K562 (cell line): ENCODE results near the gene FKRP. TPM values are rescaled to one million over a fixed set of nuclear protein-coding genes. Genes with fewer than 3 reads are reported as not detected.

Experiments
- JUND ChIP-seq, 2 experiments: IDR thresholded peaks; 2 replicates in 1 of 2; 3 replicates in 1 of 2; pipeline ENCODE4 v1.6.1; 2011; ENCODE audit warnings: borderline replicate concordance in 2 of 2, low read depth in 2 of 2, low read length in 2 of 2, improper control_type of control experiment in 1 of 2, missing biosample characterization in 1 of 2, missing genetic modification characterization in 1 of 2, missing genetic modification reagents in 1 of 2
- MEIS2 ChIP-seq: fragments of 450-650 bp; IDR thresholded peaks from 2 replicates; pipeline ENCODE4 v1.6.1; 2014; ENCODE audit warnings: mild to moderate bottlenecking; ENCODE audit not compliant: partially characterized antibody
- NCOA6 ChIP-seq: fragments of 450-650 bp; IDR thresholded peaks from 2 replicates; pipeline ENCODE4 v1.6.1; 2017; ENCODE audit warnings: mild to moderate bottlenecking
- NR2F6 ChIP-seq: fragments of 450-650 bp; formaldehyde crosslinking; IDR thresholded peaks from 2 replicates; pipeline ENCODE4 v1.4.0; 2020; ENCODE audit warnings: mild to moderate bottlenecking
- SRSF7 ChIP-seq: fragments of 200-400 bp; formaldehyde crosslinking; optimal IDR thresholded peaks from 2 replicates; pipeline ENCODE3; 2017; ENCODE audit warnings: mild to moderate bottlenecking, low read depth, low read length
- ZNF583 ChIP-seq: fragments of 250-450 bp; sonication (Bioruptor Pico); IDR thresholded peaks from 2 replicates; pipeline ENCODE4 v1.4.0; 2020
- ZNF644 ChIP-seq: fragments of 200-800 bp; sonication (Bioruptor generic); IDR thresholded peaks from 2 replicates; pipeline ENCODE4 v1.6.1; 2016; ENCODE audit warnings: low read depth, missing genetic modification characterization, missing compliant biosample characterization
- polyA plus RNA-seq, 8 experiments: library from polyadenylated mRNA; depleted of rRNA in 4 of 8; stranded (reverse) in 5 of 8; unstranded in 3 of 8; fragments of >200 nt; fragmentation: Nextera tagmentation in 2 of 8; fragmentation: Illumina TruSeq in 1 of 8; extraction: Ambion mirVana in 2 of 8; extraction: Trizol in 1 of 8; gene quantifications; 2 replicates each; pipeline versions ENCODE4 v1.2.1 to v1.2.3, GENCODE V29; 2011 to 2014; ENCODE audit warnings: inconsistent platforms in 1 of 8, missing spikeins in 1 of 8
- total RNA-seq, 7 experiments: library from RNA; depleted of rRNA in 6 of 7; stranded (reverse); fragments of >200 nt in 6 of 7; fragmentation: Illumina TruSeq in 2 of 7; extraction: Trizol in 2 of 7; gene quantifications; 2 replicates each; pipeline versions ENCODE4 v1.2.1 to v1.2.3, GENCODE V29; 2011 to 2021; ENCODE audit warnings: low replicate concordance in 1 of 7
- TF ChIP-seq, protein P1 (sequence below): IDR thresholded peaks from 3 replicates; pipeline ENCODE4 v1.6.1; 2011; ENCODE audit warnings: borderline replicate concordance, mild to moderate bottlenecking, moderate library complexity; ENCODE audit not compliant: insufficient read length; ENCODE audit errors: extremely low read depth
- TF ChIP-seq, protein P2 (sequence below): fragments of 200-800 bp; sonication (Bioruptor generic); IDR thresholded peaks from 2 replicates; pipeline ENCODE4 v1.6.1; 2017; ENCODE audit warnings: missing genetic modification characterization, missing compliant biosample characterization
- TF ChIP-seq, protein P3 (sequence below): fragments of 250-450 bp; sonication (Bioruptor Pico); IDR thresholded peaks from 2 replicates; pipeline ENCODE4 v1.5.0; 2021; ENCODE audit warnings: mild to moderate bottlenecking, moderate library complexity
- TF ChIP-seq, protein P4 (sequence below): fragments of 450-650 bp; IDR thresholded peaks from 2 replicates; pipeline ENCODE4 v1.6.1; 2016; ENCODE audit warnings: mild to moderate bottlenecking

Gene FKRP
- total and polyA plus RNA-seq, 9 of the 15 experiments (the other 6 are each of a cell fraction or from before 2014, with no cell fraction given): 0.68 to 16.1 (median 6.5) TPM

DNA sequence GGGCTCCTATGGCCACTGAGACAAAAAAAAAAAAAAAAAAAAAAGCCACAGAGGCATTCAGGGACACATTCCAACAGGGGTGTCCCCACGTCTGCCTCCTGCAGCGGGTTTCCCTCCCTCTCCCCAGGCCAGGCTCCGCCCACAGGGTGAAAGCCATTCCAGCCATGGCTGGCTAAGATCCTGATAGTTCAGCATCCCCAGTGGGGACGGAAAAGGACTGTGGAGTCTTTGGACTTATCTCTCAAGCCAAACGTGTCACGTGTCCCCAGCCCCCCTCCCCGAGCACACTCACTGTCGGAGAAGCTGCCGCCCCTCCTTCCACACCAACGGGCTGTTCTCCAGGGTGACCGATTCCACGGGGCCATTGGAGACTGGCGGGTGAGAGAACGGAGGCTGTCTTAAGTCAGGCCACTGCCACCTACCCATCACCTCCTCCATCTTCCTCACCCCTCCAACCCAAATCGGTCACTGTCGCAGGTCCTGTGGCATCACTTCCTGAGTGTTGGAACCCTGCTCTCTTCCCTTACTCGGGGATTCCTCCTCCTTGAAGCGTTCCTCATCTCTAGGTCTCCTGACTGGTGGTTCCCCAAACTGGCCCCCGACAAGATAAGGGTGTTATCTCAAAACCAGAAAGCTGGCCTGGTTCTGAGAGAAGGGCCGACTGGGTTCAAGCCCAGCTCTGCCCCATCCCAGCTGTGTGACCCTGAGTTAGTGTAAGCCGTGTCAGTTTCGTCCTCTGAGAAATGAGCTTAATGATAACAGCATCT lies 9.1 kb upstream of the FKRP start (continued):
- TF ChIP-seq, protein P1, sequence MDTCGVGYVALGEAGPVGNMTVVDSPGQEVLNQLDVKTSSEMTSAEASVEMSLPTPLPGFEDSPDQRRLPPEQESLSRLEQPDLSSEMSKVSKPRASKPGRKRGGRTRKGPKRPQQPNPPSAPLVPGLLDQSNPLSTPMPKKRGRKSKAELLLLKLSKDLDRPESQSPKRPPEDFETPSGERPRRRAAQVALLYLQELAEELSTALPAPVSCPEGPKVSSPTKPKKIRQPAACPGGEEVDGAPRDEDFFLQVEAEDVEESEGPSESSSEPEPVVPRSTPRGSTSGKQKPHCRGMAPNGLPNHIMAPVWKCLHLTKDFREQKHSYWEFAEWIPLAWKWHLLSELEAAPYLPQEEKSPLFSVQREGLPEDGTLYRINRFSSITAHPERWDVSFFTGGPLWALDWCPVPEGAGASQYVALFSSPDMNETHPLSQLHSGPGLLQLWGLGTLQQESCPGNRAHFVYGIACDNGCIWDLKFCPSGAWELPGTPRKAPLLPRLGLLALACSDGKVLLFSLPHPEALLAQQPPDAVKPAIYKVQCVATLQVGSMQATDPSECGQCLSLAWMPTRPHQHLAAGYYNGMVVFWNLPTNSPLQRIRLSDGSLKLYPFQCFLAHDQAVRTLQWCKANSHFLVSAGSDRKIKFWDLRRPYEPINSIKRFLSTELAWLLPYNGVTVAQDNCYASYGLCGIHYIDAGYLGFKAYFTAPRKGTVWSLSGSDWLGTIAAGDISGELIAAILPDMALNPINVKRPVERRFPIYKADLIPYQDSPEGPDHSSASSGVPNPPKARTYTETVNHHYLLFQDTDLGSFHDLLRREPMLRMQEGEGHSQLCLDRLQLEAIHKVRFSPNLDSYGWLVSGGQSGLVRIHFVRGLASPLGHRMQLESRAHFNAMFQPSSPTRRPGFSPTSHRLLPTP: no peak
- TF ChIP-seq NR2F6 (CRISPR knock-in tag) (no peak), SRSF7 (no peak), ZNF583 (no peak), JUND (IDR thresholded peaks at IDR 0.05; ENCODE audit: borderline replicate concordance, low read depth, low read length) (peak; percentile 25; the same call in 1 of the 2 replicates), JUND (tag; IDR thresholded peaks at IDR 0.05; ENCODE audit: borderline replicate concordance, low read depth, low read length) (peak; percentile 36; the same call in 1 of the 3 replicates), ZNF644 (tag) (no peak), MEIS2 (no peak), NCOA6 (no peak)
- TF ChIP-seq, protein P2, sequence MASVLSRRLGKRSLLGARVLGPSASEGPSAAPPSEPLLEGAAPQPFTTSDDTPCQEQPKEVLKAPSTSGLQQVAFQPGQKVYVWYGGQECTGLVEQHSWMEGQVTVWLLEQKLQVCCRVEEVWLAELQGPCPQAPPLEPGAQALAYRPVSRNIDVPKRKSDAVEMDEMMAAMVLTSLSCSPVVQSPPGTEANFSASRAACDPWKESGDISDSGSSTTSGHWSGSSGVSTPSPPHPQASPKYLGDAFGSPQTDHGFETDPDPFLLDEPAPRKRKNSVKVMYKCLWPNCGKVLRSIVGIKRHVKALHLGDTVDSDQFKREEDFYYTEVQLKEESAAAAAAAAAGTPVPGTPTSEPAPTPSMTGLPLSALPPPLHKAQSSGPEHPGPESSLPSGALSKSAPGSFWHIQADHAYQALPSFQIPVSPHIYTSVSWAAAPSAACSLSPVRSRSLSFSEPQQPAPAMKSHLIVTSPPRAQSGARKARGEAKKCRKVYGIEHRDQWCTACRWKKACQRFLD (CRISPR knock-in tag): no peak
- TF ChIP-seq, protein P3, sequence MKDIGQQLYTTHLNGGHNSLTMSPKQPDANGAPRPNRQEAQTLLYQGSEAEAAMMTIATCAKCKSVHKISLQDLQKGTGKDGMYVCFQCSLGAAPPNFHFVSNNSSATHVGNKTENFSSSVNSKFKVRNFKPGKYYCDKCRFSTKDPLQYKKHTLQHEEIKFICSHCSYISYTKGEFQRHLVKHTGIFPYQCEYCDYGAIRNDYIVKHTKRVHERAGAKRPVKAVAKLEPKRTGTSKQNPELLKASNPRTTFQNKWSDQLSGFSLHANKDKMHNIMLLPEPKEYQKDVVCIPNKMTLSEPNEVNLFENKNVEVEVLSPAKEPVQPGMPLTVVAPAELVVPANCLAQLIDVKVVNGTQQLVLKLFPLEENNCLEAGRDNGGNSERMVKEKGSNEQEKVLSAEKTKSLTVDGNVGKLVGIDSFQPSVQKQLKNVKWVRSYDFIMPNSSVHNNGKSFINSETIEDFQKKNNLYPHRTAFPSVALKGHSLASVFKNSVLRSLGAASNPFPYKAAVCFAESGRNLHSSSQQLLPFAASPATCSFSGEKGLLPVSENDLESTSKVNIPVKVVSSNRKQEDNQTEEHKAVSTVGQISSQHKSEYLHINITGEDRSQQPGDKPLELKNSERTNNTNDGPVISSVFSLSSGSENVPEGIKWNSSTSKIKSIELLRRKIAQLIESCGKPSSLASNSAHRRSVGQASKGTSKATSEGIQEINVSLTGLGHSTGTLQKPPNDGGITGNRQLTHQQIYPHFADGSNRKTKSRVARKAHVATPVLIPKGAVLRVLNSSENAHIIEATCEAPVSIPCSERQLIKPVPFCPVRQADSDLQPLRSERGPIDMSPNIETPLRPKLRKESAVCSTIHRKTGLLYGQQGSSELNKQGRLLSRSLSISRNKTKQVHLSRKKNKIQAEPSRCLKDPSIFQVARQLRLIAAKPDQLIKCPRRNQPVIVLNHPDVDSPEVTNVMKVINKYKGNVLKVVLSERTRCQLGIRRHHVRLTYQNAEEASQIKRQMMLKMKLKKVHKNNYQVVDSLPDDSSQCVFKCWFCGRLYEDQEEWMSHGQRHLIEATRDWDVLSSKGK: no peak
- TF ChIP-seq, protein P4, sequence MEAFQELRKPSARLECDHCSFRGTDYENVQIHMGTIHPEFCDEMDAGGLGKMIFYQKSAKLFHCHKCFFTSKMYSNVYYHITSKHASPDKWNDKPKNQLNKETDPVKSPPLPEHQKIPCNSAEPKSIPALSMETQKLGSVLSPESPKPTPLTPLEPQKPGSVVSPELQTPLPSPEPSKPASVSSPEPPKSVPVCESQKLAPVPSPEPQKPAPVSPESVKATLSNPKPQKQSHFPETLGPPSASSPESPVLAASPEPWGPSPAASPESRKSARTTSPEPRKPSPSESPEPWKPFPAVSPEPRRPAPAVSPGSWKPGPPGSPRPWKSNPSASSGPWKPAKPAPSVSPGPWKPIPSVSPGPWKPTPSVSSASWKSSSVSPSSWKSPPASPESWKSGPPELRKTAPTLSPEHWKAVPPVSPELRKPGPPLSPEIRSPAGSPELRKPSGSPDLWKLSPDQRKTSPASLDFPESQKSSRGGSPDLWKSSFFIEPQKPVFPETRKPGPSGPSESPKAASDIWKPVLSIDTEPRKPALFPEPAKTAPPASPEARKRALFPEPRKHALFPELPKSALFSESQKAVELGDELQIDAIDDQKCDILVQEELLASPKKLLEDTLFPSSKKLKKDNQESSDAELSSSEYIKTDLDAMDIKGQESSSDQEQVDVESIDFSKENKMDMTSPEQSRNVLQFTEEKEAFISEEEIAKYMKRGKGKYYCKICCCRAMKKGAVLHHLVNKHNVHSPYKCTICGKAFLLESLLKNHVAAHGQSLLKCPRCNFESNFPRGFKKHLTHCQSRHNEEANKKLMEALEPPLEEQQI: no peak
